ENCODE data around the gene ABCA1.

ABCA1 gene

DNA sequence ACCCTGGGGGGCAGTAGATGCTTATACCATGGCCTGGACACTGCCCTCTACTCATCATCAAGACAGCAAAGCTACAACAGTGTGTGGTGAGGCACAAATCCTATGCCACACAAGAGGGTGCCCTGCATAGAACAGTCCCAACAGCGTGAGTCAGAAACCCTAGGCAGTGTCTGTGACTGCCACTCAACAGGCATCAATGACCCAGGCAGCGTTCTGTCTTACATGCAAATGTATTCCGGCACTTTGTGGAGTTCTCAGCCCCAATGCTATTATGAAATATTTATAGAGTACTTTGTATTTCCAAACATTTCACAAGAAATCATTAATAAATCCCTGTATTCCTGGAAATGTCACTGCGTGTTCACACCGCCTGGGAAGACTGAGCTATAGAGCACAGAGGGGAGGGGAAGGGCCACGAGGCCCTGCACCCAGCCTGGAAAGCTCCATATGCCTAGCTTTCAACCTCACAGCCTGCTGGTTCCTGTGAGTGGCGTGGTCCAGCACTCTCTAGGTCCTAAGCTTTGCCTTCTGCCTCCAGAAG lies 86.3 kb downstream of the ABCA1 start:
- DNase-seq (ENCODE audit: low read depth in 3 of 3) = no peak

DNA sequence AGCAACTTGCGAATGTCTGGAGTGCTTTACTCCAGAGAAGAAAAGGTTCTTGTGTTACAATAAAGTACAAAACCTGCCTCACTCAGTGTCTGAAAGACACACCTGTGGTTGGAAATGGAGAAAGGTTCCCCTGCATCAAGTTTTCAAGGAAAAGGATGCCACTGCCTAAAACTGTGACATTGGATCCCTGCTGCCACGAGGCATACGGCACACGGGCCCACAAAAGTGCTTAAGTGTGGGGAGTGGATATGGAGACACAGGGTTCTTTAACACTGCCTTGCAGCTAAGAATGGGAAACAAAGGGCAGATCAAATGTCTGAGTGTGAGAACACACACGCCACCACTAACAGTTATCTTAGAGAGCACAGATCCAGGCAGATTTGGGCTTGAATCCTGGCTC lies 89.0 kb downstream of the ABCA1 start:
- DNase-seq (ENCODE audit: low read depth in 3 of 3) = no peak

DNA sequence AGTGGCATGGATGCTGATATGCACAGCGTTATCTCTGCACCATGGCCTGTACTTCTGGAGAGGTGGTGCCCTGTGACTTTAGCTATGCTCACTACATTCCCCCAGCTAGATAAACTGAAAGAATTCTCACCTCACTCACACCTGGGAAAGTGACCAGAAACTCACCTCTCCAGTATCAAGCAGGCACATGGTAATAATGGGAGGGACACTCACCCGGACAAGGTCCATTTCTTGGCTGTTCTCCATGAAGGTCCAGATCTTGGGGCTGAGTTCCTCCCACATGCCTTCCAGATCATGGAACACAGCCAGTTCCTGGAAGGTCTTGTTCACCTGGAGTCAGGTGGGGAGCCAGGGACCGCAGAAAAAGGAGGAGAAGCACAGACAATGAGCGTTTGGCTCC lies 91.2 kb downstream of the ABCA1 start:
- no peak for DNase-seq (ENCODE audit: low read depth in 3 of 3)

DNA sequence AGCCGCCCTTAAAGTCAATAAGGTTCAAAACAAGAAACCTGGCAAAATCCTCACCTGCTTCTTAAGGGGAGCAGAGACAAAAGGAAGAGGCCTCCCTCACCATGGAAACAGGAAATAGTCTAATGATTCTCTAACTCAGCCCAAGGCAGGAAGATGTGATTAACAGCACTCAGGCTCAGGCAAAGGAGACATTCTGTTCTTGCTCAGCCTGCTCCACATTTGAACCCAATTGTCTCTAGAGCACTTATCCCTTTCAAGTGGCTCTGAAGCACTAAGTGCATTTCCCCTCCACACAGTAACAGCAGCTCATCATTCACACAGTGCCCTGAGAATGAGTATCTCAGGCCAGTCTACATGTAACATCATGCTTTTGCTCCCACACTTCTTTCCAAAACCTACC lies 91.7 kb downstream of the ABCA1 start:
- DNase-seq (ENCODE audit: low read depth in 3 of 3) = no peak

GRCh38 chr9:104835161-104835560 lies 92.8 kb downstream of the ABCA1 start:
- no peak for DNase-seq (ENCODE audit: low read depth in 3 of 3)

DNA sequence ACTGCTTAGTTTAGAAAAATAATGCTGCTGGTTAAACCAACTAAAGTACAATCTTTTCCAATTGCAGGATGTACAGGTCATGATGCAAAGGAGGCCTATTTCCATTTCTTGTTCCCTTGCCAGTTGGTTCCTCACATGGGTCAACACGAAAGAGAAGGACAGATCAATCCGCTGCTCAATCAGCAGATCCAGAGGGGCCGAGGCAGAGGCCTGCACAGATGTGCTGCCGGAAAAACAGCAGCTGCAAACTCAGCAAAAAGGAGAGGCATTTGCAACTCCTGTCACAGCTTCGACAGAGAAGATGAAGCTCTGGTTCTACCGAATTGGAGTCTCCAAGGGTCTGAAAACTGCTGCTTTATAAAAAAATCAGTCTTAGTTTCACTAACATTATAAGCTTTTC lies 94.3 kb downstream of the ABCA1 start:
- DNase-seq (ENCODE audit: low read depth in 3 of 3) = no peak

GRCh38 chr9:104831681-104832080 lies 96.3 kb downstream of the ABCA1 start:
- no peak for DNase-seq (ENCODE audit: low read depth in 3 of 3)

DNA sequence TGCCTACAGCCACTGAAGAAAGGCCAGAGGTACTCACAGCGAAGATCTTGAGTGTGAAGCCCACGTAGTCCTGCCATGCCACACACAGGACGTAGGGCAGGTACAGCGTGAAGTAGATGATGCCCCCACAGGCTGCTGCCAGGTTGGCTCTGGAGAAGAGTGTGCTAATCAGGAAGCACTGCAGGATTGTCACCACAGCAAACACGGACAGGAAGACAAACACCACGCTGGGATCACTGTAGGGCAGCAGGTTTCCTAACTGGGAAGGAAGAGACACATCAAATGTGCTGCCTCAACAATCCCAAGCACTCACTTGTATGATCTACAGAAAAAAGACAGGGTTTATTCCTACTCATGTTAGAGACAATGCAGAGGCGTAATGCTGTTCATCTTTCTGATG lies 101.0 kb downstream of the ABCA1 start:
- DNase-seq (ENCODE audit: low read depth in 3 of 3) = no peak

GRCh38 chr9:104826079-104826775 lies 101.7 kb downstream of the ABCA1 start:
- no peak for DNase-seq (ENCODE audit: low read depth in 3 of 3)

DNA sequence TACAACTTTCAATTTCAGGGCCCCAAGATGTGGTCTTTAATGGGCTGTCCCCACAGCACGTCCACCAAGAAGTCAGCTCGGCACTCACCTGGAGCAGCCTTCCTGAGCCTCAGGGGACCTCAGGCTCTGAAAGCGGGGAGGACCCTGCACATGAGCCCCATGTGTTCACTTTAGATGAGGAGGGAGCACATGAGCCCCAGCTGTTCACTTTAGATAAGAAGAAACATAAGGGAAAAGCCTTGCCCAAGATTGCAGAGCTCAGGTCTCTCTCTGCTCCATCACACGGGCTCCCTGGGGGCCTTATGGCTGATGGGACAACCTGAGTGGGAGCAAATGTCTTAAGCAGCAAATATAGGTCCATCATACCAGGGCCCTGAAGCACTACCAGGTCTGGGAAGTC lies 107.6 kb downstream of the ABCA1 start:
- no peak for DNase-seq (ENCODE audit: low read depth in 3 of 3)

- no peak for DNase-seq (ENCODE audit: low read depth in 3 of 3)
Measured at GRCh38 chr9:104819033-104819432, 108.9 kb downstream of the ABCA1 start.

GRCh38 chr9:104817437-104817836 lies 110.5 kb downstream of the ABCA1 start:
- DNase-seq (ENCODE audit: low read depth in 3 of 3) = no peak

- no peak for DNase-seq (ENCODE audit: low read depth in 3 of 3)
Measured at GRCh38 chr9:104815851-104816565, 111.9 kb downstream of the ABCA1 start.

DNA sequence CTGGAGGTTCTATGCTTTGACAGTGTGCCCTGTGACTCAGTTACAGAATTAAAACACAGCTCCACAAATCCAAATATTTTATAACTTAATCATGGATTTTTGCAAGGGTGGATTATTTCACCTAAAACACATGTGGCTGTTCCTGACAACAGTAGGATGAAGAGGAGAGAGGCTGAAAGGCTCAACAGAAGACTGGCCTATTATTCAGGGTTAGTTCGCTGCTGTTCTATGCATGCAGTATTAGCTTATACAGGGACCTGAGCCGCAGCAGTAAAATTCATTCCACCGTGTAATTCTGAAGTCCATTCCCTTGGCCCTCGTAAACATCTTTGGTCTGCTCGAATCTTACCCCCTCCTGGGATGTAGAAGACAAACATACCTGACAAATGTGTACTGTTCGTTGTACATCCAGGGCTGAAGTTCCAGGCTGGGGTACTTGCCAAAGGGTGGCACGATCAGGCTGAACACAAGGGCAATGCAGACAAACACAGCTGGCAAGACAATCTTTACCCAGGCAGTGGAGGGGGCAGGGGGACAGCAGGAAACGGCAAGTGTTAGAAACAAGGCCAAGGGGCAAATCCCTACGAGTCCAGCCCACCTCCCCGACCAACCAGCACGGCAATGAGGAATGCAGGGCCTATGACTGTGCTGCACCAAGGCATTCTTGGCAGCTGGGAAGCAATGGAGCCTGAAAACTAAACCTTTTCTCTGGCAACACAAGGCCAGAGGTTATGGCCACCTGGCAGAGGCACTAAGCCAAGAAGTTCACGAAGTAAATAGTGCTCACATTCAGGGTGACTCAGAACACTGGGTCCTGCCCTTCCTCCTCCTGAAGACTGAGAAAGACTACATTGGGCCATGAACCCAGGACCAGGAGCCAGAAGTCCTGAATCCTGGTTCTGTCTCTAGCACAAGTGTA lies 117.3 kb downstream of the ABCA1 start:
- no peak for DNase-seq (ENCODE audit: low read depth in 3 of 3)

DNA sequence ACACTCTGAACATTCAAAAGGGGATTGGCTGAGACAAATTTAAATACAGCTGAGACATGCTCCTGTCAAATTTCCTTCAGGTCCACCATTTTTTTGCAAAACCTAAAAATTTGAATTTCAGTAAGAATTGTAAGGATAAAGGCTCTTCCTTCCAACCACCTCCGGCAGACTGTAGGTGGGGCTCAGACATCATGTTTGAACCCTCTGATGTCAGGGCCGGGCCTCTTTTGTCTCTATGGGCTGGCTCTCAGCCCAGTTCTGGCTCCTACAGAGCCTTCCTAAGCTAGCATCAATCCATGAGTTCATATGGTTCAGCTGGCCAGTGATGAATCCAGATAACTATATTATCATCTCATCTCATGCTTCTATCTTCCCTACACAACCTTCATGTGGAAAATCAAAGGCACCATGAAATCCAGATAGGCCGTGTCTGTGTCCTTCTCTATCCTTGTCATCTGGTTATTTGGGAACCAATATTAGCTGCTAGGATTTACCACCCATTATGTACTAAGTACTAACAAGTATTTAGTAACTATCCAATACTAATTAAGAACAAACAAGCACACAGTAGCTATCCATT lies 119.8 kb downstream of the ABCA1 start:
- DNase-seq (ENCODE audit: low read depth in 3 of 3) = no peak

GRCh38 chr9:104805441-104805840 lies 122.5 kb downstream of the ABCA1 start:
- no peak for DNase-seq (ENCODE audit: low read depth in 3 of 3)

- no peak for DNase-seq (ENCODE audit: low read depth in 3 of 3)
Measured at GRCh38 chr9:104802906-104803305, 125.0 kb downstream of the ABCA1 start.

DNA sequence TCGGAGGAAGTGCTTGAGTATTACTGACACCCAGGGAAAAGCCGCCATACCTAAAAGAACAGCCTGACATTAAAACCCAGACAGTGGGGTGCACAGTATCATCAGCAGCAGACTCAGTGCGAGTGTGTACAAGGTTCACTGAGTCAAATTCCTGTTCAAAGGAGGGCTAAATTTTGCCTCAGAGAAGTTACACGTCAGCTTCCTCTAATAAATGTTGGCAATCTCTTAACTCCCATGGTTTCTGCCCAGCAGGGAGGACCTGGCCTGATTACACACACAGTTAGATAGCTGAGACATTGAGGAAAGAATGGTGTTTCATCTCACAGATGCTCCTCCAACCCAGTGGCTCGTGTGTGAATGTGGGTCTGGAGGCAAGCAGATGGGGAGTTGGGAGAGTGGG lies 125.8 kb downstream of the ABCA1 start:
- no peak for DNase-seq (ENCODE audit: low read depth in 3 of 3)

GRCh38 chr9:104800068-104800785 lies 127.7 kb downstream of the ABCA1 start:
- no peak for DNase-seq (ENCODE audit: low read depth in 3 of 3)

DNA sequence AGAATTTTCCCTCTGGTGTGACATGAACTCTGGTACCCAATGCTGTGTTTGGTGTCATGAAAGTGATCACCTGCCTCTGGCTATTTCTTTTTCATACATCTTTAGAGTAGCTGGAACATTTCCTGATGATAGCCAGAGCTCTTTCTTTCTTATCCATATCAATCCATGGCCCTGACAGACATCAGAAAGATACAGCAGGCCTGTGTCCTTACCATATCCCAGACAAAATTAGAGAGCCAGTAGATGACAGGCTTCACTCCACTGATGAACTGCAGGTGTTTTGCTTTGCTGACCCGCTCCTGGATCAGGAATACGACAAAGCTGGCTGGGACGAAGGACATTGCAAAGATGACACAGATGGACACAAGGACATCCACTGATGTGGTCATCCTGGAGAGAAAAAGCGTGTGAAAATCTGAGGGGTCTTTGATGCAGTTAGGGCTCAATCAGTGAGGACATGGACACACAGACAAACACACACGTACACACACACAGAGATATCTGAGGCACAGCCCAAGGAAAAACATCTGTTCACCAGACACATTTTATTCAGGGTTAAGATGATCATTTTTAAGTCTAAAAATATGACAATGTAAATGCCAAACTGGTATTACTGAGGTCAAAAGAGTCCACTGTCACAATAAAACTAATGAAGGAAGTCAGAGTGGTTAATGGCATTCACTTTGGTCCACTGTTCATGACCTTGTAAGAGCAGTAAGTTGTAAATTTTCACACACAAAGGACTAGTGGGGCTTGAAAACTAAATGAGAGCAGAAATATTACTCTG lies 129.6 kb downstream of the ABCA1 start:
- no peak for DNase-seq (ENCODE audit: low read depth in 3 of 3)

Measured in stimulated activated CD4-positive, alpha-beta T cell treated with anti-CD3 and anti-CD28 coated beads, TNF-alpha, amount 100 ng/mL, for 4 hours (primary cell).